ENCODE results near the gene ADTRP. TPM values are rescaled to one million over a fixed set of nuclear protein-coding genes. Genes with fewer than 3 reads are reported as not detected.
"Not testable (repeated sequence)": the region's sequence is repeated elsewhere in the genome, so short reads cannot be mapped to it uniquely, and the experiment has no call there.

The ADTRP gene
- total RNA-seq, 4 donors from 2014 or later = not detected

GRCh38 chr6:11699576-11699975 is 79.0 kb downstream of the ADTRP start:
- WGBS, 2 donors = 57 to 61% methylated on average over 1 of the region's 1 CpG
- no peak for DNase-seq (ENCODE audit: low spot score in 2 of 2)
- Histone ChIP-seq H3K36me3 (no peaks in the 10 kb centered on the region), H3K27ac (no peak overlapping the region), H3K9me3 (no peaks in the 10 kb centered on the region), H3K4me1 (no peaks in the 10 kb centered on the region), H3K27me3 (no peaks in the 10 kb centered on the region), H3K4me3 (no peak overlapping the region)
- TF ChIP-seq EP300 (IDR thresholded peaks at IDR 0.05) (no peak), CTCF (IDR thresholded peaks at IDR 0.05) (no peak), POLR2A (IDR thresholded peaks at IDR 0.05) (no peak)

- Histone ChIP-seq H3K4me3 (no peak overlapping the region), H3K27ac (no peak overlapping the region), H3K27me3 (no peaks in the 10 kb centered on the region), H3K4me1 (no peaks in the 10 kb centered on the region), H3K36me3 (no peaks in the 10 kb centered on the region), H3K9me3 (no peaks in the 10 kb centered on the region)
- WGBS, 2 donors = 69 to 74% methylated on average over 4 of the region's 4 CpGs
- TF ChIP-seq EP300 (IDR thresholded peaks at IDR 0.05) (no peak), POLR2A (IDR thresholded peaks at IDR 0.05) (no peak), CTCF (IDR thresholded peaks at IDR 0.05) (no peak)
- no peak for DNase-seq (ENCODE audit: low spot score in 2 of 2)
Observed at GRCh38 chr6:11692451-11693376, 85.9 kb downstream of the ADTRP start.

GRCh38 chr6:11689847-11690246 is 88.8 kb downstream of the ADTRP start:
- Histone ChIP-seq H3K4me1 (no peaks in the 10 kb centered on the region), H3K36me3 (no peaks in the 10 kb centered on the region), H3K4me3 (no peak overlapping the region), H3K27ac (no peak overlapping the region), H3K27me3 (no peaks in the 10 kb centered on the region), H3K9me3 (no peaks in the 10 kb centered on the region)
- DNase-seq (ENCODE audit: low spot score in 2 of 2) = no peak
- 93 to 94% methylated on average over 3 of the region's 3 CpGs for WGBS, 2 donors
- TF ChIP-seq EP300 (IDR thresholded peaks at IDR 0.05) (no peak), CTCF (IDR thresholded peaks at IDR 0.05) (no peak), POLR2A (IDR thresholded peaks at IDR 0.05) (no peak)

GRCh38 chr6:11689400-11689799 is 89.2 kb downstream of the ADTRP start:
- WGBS, 2 donors = 90 to 96% methylated on average over 1 of the region's 1 CpG
- not testable (repeated sequence) for H3K27ac ChIP-seq; H3K9me3 ChIP-seq; H3K4me3 ChIP-seq; H3K36me3 ChIP-seq; H3K4me1 ChIP-seq; DNase-seq (ENCODE audit: low spot score in 2 of 2); H3K27me3 ChIP-seq

GRCh38 chr6:11688425-11688709 is 90.2 kb downstream of the ADTRP start:
- no peak for DNase-seq (ENCODE audit: low spot score in 2 of 2)
- WGBS, 2 donors = 47 to 48% methylated on average over 1 of the region's 1 CpG

More at GRCh38 chr6:11688425-11688709, 90.2 kb downstream of the ADTRP start:
- no peaks in the 10 kb centered on the region for H3K27me3 ChIP-seq
- TF ChIP-seq EP300 (IDR thresholded peaks at IDR 0.05) (no peak), POLR2A (IDR thresholded peaks at IDR 0.05) (no peak), CTCF (IDR thresholded peaks at IDR 0.05) (no peak)
- no peak overlapping the region for H3K4me3 ChIP-seq
- no peaks in the 10 kb centered on the region for H3K4me1 ChIP-seq
- H3K9me3 ChIP-seq = no peaks in the 10 kb centered on the region
- no peaks in the 10 kb centered on the region for H3K36me3 ChIP-seq
- no peak overlapping the region for H3K27ac ChIP-seq

Data from tibial nerve (tissue), 4 donors.